ENCODE results near the gene DLGAP4. TPM values are rescaled to one million over a fixed set of nuclear protein-coding genes. Genes with fewer than 3 reads are reported as not detected.

DLGAP4 gene
- total RNA-seq, 2 donors from 2014 or later: 23.1 to 60.0 TPM

DNA sequence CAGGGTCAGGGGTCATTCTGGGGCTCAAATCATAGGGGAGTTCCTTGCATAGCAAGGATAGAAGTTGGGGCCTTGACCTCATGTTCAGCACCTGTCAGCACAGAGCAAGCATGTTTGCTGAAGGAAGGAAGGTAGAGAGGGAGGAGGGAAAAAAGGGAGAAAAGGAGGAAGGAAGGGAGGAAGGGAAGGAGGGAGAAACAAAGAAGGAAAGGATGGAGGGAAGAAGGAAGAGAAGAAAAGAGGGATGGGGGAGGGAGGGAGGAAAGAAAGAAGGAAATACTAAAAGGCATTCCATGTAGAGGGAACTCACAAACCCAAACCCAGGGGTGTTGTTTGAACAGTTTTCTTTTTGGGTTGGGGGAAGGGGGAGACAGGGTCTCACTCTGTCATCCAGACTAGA lies 80.1 kb downstream of the DLGAP4 start:
- no peak overlapping the region for H3K4me3 ChIP-seq
- no peaks in the 10 kb centered on the region for H3K9me3 ChIP-seq
- TF ChIP-seq, protein P1, sequence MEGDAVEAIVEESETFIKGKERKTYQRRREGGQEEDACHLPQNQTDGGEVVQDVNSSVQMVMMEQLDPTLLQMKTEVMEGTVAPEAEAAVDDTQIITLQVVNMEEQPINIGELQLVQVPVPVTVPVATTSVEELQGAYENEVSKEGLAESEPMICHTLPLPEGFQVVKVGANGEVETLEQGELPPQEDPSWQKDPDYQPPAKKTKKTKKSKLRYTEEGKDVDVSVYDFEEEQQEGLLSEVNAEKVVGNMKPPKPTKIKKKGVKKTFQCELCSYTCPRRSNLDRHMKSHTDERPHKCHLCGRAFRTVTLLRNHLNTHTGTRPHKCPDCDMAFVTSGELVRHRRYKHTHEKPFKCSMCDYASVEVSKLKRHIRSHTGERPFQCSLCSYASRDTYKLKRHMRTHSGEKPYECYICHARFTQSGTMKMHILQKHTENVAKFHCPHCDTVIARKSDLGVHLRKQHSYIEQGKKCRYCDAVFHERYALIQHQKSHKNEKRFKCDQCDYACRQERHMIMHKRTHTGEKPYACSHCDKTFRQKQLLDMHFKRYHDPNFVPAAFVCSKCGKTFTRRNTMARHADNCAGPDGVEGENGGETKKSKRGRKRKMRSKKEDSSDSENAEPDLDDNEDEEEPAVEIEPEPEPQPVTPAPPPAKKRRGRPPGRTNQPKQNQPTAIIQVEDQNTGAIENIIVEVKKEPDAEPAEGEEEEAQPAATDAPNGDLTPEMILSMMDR (IDR thresholded peaks at IDR 0.05): no peak
- no peak for TF ChIP-seq POLR2A (IDR thresholded peaks at IDR 0.05)
- no peaks in the 10 kb centered on the region for H3K27me3 ChIP-seq
- no peaks in the 10 kb centered on the region for H3K4me1 ChIP-seq
- ATAC-seq (no peak), DNase-seq (no peak)
- H3K36me3 ChIP-seq (replicated peaks in 1 of 2; ENCODE audit: insufficient read depth in 1 of 2, low read depth in 2 of 2): no peaks in the 10 kb centered on the region
- intact Hi-C loops (cut with DNase I): no loop called here
- no peak overlapping the region for H3K27ac ChIP-seq

DNA sequence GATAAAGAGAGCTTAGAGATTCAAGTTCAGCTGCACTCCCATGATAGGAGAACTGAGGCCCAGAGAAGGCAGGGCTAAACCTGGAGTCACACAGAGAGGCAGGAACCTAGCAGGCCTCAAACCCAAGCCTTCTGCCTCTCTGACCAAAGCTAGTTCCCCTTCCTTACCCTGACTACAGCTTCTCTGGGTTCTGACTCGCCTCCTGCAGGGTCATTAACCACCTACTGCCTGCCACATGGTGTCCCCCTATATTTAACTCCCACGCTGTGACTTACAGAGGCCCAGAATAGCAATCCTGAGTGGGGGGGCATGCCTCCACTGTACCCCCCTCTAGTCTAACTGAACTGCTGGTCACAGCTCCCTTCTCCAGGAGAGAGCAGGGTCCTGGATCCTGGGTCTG lies 84.1 kb downstream of the DLGAP4 start:
- WGBS, 2 donors: 100% methylated on average over 2 of the region's 2 CpGs
- TF ChIP-seq, protein P1 (IDR thresholded peaks at IDR 0.05): no peak
- TF ChIP-seq POLR2A (IDR thresholded peaks at IDR 0.05): no peak

DNA sequence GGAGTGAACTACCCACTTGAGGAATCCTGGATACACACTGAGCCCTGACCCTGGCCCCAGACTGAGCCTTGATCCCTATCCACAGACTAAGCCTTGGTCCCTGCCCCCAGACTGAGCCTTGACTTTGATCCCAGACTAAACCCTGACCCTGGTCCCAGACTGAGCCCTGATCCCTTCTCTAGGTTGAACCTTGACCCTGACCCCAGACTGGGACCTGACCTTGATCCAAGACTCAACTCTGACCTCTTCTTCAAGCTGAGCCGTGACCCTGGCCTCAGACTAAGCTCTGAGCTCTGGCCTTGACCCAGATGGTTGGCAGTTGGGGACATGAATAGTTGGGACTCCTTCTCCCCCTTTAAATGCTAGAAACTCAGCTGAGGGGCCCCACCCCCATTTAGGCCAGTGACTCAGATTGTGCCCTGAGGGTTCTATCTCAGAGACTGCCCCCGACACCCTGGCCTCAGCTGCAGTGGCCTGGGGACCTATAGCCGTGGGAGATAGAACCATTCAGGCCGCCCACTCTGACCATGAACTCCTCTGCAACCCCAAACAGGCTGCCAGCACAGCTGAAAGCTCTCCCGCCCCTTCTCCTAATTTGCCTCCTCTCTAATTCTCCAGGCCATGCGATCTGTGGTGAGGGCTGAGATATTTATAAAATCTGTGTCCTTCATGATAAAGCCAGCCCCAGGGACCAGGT lies 84.7 kb downstream of the DLGAP4 start:
- TF ChIP-seq, protein P1 (IDR thresholded peaks at IDR 0.05): no peak
- no peak for TF ChIP-seq POLR2A (IDR thresholded peaks at IDR 0.05)
- intact Hi-C loops (cut with DNase I): no loop called here
- ATAC-seq: no peak
- 52 to 64% methylated on average over 6 of the region's 6 CpGs for WGBS, 2 donors
- Histone ChIP-seq H3K27me3 (no peaks in the 10 kb centered on the region), H3K27ac (no peak overlapping the region), H3K36me3 (replicated peaks in 1 of 2; ENCODE audit: insufficient read depth in 1 of 2, low read depth in 2 of 2) (no peaks in the 10 kb centered on the region), H3K4me3 (no peak overlapping the region), H3K4me1 (no peaks in the 10 kb centered on the region), H3K9me3 (no peaks in the 10 kb centered on the region)
- no peak for DNase-seq

More for the DNA sequence above, 84.1 kb downstream of the DLGAP4 start:
- H3K36me3 ChIP-seq (replicated peaks in 1 of 2; ENCODE audit: insufficient read depth in 1 of 2, low read depth in 2 of 2): no peaks in the 10 kb centered on the region
- no peak overlapping the region for H3K4me3 ChIP-seq
- no peaks in the 10 kb centered on the region for H3K9me3 ChIP-seq
- ATAC-seq: no peak
- intact Hi-C loops (cut with DNase I): no loop called here
- no peaks in the 10 kb centered on the region for H3K27me3 ChIP-seq
- DNase-seq: no peak
- H3K4me1 ChIP-seq: no peaks in the 10 kb centered on the region
- no peak overlapping the region for H3K27ac ChIP-seq

DNA sequence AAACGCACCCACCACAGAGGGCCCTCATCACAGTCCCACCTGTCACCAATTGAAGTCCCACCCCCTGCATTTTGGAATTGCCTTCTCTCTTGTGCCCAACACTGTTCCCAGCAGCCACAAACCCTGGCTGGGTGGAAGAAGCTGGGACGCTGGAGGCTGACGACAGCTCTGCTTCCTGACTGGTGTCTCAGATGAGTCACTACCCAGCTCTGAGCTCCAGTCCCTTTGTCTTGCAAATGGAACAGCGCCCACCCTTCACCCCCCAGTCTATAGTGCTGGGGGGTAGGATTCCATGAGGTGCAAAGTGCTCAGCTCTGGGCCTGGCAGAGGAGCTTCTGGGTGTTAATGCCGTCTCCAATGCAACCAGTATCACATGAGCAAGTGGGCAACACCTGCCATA lies 85.3 kb downstream of the DLGAP4 start:
- DNase-seq: no peak
- Histone ChIP-seq H3K9me3 (no peaks in the 10 kb centered on the region), H3K36me3 (replicated peaks in 1 of 2; ENCODE audit: insufficient read depth in 1 of 2, low read depth in 2 of 2) (no peaks in the 10 kb centered on the region), H3K27me3 (no peaks in the 10 kb centered on the region), H3K27ac (no peak overlapping the region), H3K4me3 (no peak overlapping the region), H3K4me1 (no peaks in the 10 kb centered on the region)
- TF ChIP-seq, protein P1 (IDR thresholded peaks at IDR 0.05): no peak
- ATAC-seq: no peak
- intact Hi-C loops (cut with DNase I): no loop called here
- 62 to 76% methylated on average over 5 of the region's 5 CpGs for WGBS, 2 donors

DNA sequence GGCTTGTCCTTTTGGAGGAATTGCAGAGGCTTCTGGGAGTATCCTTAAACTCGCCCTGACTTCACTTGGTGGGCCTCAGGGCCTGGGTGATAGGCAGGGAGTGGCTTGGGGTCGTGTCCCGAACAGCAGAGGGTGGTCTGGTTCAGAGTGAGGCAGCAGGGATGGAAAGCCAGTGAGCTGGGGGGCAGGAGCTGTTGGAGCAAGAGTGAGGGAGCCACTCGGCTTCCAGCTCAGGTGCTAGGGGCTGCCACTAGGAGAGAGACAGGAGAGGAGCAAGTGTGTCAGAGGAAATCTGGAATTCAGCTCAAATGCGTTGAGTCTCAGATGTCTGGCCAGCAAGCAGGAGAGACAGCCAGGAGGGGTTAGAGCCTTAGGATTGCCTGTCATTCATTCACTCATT lies 85.8 kb downstream of the DLGAP4 start:
- DNase-seq (no peak), ATAC-seq (no peak)
- H3K9me3 ChIP-seq: no peaks in the 10 kb centered on the region
- H3K4me1 ChIP-seq: no peaks in the 10 kb centered on the region
- WGBS, 2 donors: 63 to 70% methylated on average over 5 of the region's 5 CpGs
- TF ChIP-seq POLR2A (IDR thresholded peaks at IDR 0.05): no peak
- TF ChIP-seq, protein P1 (IDR thresholded peaks at IDR 0.05): no peak
- H3K4me3 ChIP-seq: no peak overlapping the region
- no peak overlapping the region for H3K27ac ChIP-seq
- no peaks in the 10 kb centered on the region for H3K27me3 ChIP-seq
- intact Hi-C loops (cut with DNase I): no loop called here
- no peaks in the 10 kb centered on the region for H3K36me3 ChIP-seq (replicated peaks in 1 of 2; ENCODE audit: insufficient read depth in 1 of 2, low read depth in 2 of 2)

All from body of pancreas (tissue), 4 donors.